Measurements from ENCODE around the gene AMBRA1.
"Not testable (repeated sequence)": the region's sequence is repeated elsewhere in the genome, so short reads cannot be mapped to it uniquely, and the experiment has no call there.

Gene AMBRA1

GRCh38 chr11:46601129-46601528 is 7.3 kb upstream of the AMBRA1 start:
- no peaks in the 10 kb centered on the region for H3K36me3 Mint-ChIP-seq
- peaks cover 2% of the 10 kb centered on the region for H3K4me1 Mint-ChIP-seq
- H3K4me3 Mint-ChIP-seq, result no peak overlapping the region
- H3K27ac Mint-ChIP-seq, result no peak overlapping the region
- DNase-seq, result no peak
- no peaks in the 10 kb centered on the region for H3K9me3 Mint-ChIP-seq
- CTCF ChIA-PET, result no interaction called here
- no peaks in the 10 kb centered on the region for H3K27me3 Mint-ChIP-seq

DNA sequence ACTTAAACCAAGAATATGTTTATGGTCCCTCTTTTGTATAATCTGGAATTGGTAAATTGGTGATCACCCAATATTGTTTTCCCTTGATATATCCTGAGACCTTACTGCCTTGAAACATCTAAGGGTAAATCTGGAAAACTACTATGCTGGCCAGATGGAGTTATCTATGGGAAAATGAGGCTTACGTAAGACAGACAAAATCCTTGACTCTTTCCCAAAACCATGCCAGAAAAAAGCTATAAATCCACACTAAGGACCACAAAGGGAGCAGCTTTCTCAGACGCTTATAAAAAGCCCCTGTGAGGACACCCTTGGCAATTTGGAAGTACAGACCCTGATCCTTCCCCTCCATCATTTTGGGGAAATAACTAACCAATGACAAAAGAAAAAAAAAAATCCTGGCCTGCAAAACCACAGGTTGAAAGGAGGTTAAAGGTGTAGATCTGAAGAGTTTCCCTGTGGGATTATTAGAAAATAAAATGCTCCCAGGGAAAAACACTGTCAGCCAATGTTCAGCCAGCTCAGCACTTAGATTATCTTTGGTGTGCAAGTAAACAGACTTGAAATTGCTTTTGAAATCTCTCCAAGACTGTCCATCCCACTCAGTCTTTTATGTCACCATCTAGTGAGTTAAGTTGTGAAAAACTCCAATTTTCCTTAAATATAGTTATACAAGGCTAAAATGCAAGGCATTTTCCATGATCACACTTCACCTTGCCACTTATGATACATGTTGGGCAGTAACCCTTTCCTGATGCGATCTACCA is 6.6 kb upstream of the AMBRA1 start:
- no peaks in the 10 kb centered on the region for H3K9me3 Mint-ChIP-seq
- DNase-seq, result no peak
- CTCF ChIA-PET, result interaction anchor here (1.3 to 1.6 kb wide), 2 partner anchors 34 to 110 kb away, joined by 3 read pairs; no protein-coding TSS in a partner anchor
- H3K27ac Mint-ChIP-seq, result no peak overlapping the region
- H3K4me3 Mint-ChIP-seq, result no peak overlapping the region
- peaks cover 2% of the 10 kb centered on the region for H3K4me1 Mint-ChIP-seq
- no peaks in the 10 kb centered on the region for H3K36me3 Mint-ChIP-seq
- H3K27me3 Mint-ChIP-seq, result no peaks in the 10 kb centered on the region

DNA sequence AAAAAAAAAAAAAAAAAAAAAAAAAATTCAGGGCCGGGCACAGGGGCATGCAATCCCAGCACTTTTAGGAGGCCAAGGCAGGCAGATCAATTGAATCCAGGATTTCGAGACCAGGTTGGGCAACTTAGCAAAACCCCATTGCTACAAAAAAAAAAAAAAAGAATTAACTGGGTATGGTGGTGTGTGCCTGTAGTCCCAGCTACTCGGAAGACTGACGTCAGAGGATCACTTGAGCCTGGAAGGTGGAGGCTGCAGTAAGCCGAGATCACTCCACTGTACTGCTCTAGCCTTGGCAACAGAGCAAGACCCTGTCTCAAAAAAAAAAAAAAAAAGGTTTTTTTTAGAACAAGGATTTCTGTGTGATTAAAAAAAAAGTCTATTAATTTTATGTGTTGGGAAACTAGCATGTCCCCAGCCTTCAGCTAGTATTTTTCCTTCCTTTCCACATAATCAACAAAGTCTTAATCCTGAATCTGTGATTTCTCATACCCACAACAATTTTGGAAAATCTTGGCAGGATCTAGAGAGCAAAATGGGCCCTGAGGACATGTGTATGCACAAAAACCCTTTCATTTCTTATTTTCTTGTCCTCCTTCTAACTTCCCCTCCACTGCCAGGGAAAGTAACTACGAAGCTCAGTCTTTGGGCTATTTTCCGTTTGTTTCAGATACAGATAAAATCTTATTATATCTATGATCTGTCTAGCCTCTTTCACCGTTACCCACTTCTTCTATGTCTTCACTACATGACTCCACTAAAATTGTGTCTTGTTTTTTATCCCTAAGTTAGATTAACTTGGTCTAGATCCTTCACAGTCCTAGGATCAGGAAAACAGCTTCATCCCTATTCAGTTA is 5.7 kb upstream of the AMBRA1 start:
- Mint-ChIP-seq H3K4me3 (no peak overlapping the region), H3K4me1 (peaks cover 2% of the 10 kb centered on the region), H3K27ac (no peak overlapping the region), H3K36me3 (no peaks in the 10 kb centered on the region), H3K9me3 (no peaks in the 10 kb centered on the region), H3K27me3 (no peaks in the 10 kb centered on the region)
- CTCF ChIA-PET, result interaction anchor here (1.3 to 1.6 kb wide), 2 partner anchors 33 to 109 kb away, joined by 3 read pairs; no protein-coding TSS in a partner anchor
- no peak for DNase-seq

- Mint-ChIP-seq H3K27ac (no peak overlapping the region), H3K4me1 (peaks cover 19% of the 10 kb centered on the region), H3K36me3 (peaks cover 4% of the 10 kb centered on the region), H3K27me3 (no peaks in the 10 kb centered on the region), H3K9me3 (no peaks in the 10 kb centered on the region), H3K4me3 (no peak overlapping the region)
- no peak for DNase-seq
- CTCF ChIA-PET, result no interaction called here
Observed at GRCh38 chr11:46597609-46598219, 3.9 kb upstream of the AMBRA1 start.

DNA sequence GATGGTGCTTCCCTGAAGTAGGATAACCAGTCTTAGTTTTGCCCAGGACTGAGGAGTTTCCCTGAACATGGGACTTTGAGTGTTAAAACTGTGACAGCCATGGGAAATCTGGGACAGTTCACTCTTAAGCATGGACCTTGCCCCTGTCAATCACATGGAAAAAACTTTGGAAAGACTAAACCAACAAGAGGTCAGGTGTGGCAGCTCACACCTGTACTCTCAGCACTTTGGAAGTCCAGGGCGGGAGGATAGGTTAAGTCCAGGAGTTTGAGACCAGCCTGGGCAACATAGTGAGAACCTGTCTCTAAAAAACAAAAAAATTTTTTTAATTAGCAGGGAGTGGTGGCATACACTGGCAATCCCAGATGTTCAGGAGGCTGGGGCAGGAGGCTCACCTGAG is 3.3 kb upstream of the AMBRA1 start:
- no peak for DNase-seq
- no peaks in the 10 kb centered on the region for H3K27me3 Mint-ChIP-seq
- CTCF ChIA-PET, result no interaction called here
- no peak overlapping the region for H3K4me3 Mint-ChIP-seq
- H3K36me3 Mint-ChIP-seq, result peaks cover 4% of the 10 kb centered on the region
- H3K27ac Mint-ChIP-seq, result no peak overlapping the region
- peaks cover 25% of the 10 kb centered on the region for H3K4me1 Mint-ChIP-seq
- no peaks in the 10 kb centered on the region for H3K9me3 Mint-ChIP-seq

GRCh38 chr11:46594785-46595184 is 962 bp upstream of the AMBRA1 start:
- no peaks in the 10 kb centered on the region for H3K9me3 Mint-ChIP-seq
- H3K4me1 Mint-ChIP-seq, result peaks cover 40% of the 10 kb centered on the region
- no peak for DNase-seq
- CTCF ChIA-PET, result interaction anchor here (0.7 to 1.3 kb wide), 2 partner anchors 23 to 105 kb away, joined by 3 to 7 read pairs; partner anchors contain the start of gene ATG13
- no peaks in the 10 kb centered on the region for H3K27me3 Mint-ChIP-seq
- peaks cover 11% of the 10 kb centered on the region for H3K36me3 Mint-ChIP-seq
- H3K4me3 Mint-ChIP-seq, result peak overlapping the region; percentile 86
- H3K27ac Mint-ChIP-seq, result peak overlapping the region; percentile 87

DNA sequence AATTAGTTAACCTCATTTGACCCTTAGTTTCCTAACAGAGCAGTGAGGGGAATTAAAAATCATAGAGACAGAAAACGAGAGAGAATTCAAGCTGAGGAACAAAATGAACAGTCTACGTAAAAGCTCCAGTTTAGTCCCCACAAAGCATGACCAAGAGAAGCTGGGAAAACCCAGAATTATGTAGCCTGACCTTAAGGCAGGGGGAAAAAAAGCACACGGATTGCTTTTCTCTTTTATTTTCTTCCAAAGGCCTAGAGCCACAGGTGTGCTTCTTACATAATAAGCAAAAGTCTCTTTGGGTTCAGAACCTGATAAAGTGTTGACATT is 514 bp upstream of the AMBRA1 start:
- CTCF ChIA-PET, result interaction anchor here (1.3 kb wide), 1 partner anchor 24 kb away, joined by 7 read pairs; the partner anchor contains the start of gene ATG13
- DNase-seq, result no peak
- peak overlapping the region; percentile 86 for H3K4me3 Mint-ChIP-seq

DNA sequence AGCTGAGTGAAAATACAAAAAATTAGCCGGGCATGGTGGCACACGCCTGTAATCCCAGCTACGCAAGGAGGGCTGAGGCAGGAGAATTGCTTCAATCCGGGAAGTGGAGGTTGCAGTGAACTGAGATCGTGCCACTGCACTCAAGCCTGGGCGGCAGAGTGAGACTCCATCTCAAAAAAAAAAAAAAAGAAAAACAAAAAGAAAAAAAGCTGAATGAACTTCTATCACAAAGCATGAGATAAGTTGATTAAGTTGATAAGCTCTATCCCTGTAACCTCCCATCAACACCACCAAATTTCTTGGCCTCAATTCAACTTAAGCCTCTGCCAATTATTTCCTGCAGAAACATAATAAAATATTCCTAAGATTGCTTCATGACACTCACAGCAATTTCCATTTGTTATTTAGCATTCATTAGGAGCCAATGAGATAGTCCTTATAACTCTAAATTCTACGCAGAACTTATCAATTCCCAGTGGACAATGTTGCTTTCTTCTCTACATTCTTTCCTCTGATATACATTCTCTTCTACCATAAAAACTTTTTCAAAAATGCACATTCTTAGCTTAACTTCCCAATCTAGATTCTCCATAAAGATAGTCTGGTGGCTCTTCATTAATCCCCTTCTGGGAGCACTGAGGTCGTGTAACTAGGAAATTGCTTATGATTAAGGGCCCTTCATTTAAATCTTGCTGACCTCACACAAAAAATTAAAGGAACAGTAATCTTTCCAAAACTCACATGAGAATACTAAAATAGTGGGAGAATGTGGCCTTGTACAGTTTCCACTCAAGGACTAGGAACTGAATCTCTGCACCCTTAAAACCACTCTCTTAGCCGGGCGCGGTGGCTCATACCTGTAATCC is 2.9 kb downstream of the AMBRA1 start:
- H3K27me3 Mint-ChIP-seq, result no peaks in the 10 kb centered on the region
- CTCF ChIA-PET, result no interaction called here
- H3K4me3 Mint-ChIP-seq, result peak overlapping the region; percentile 24
- H3K4me1 Mint-ChIP-seq, result peaks cover 49% of the 10 kb centered on the region
- H3K36me3 Mint-ChIP-seq, result peaks cover 21% of the 10 kb centered on the region
- peak overlapping the region; percentile 24 for H3K27ac Mint-ChIP-seq
- DNase-seq, result no peak
- no peaks in the 10 kb centered on the region for H3K9me3 Mint-ChIP-seq

More for the DNA sequence above, 514 bp upstream of the AMBRA1 start:
- Mint-ChIP-seq H3K36me3 (peaks cover 11% of the 10 kb centered on the region), H3K4me1 (peaks cover 41% of the 10 kb centered on the region), H3K27me3 (no peaks in the 10 kb centered on the region), H3K27ac (peak overlapping the region; percentile 87), H3K9me3 (no peaks in the 10 kb centered on the region)

DNA sequence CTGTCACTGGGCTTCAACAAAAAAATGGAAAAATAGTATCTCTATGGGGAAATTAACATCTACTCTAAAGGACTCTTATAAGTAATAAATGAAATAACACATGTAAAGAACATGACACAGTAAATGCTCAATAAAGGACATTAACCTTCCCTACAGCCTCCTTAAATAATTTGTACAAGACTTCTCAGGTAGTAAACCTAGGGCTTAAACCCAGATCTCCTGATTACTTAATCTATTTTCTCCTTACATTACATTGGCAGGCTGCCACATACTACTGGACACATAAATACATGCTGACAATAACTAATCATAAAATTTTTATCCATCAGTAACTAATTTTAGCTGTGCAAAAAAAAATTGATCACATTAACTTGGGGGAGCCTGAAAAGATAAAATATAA is 4.9 kb downstream of the AMBRA1 start:
- H3K27ac Mint-ChIP-seq, result no peak overlapping the region

DNA sequence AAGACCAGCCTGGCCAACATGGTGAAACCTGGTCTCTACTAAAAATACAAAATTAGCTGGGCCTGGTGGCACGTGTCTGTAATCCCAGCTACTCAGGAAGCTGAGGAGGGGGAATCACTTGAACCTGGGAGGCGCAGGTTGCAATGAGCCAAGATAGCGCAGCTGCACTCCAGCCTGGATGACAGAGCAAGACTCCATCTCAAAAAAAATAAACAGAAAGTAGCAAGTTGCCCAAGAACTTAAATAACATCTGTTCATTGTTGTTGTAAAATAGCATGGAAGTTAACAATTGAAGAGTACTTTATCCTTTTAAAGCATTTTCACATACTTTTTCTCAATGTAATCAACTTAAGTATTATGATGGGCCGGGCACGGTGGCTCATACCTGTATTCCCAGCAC is 5.7 kb downstream of the AMBRA1 start:
- peaks cover 36% of the 10 kb centered on the region for H3K4me1 Mint-ChIP-seq
- CTCF ChIA-PET, result no interaction called here
- no peak overlapping the region for H3K27ac Mint-ChIP-seq
- H3K9me3 Mint-ChIP-seq, result no peaks in the 10 kb centered on the region
- no peak for DNase-seq
- H3K36me3 Mint-ChIP-seq, result peaks cover 20% of the 10 kb centered on the region
- H3K27me3 Mint-ChIP-seq, result no peaks in the 10 kb centered on the region
- H3K4me3 Mint-ChIP-seq, result no peak overlapping the region

More for the DNA sequence above, 4.9 kb downstream of the AMBRA1 start:
- Mint-ChIP-seq H3K4me3 (no peak overlapping the region), H3K36me3 (peaks cover 21% of the 10 kb centered on the region), H3K4me1 (peaks cover 42% of the 10 kb centered on the region), H3K9me3 (no peaks in the 10 kb centered on the region), H3K27me3 (no peaks in the 10 kb centered on the region)
- DNase-seq, result no peak
- CTCF ChIA-PET, result interaction anchor here (0.9 kb wide), 1 partner anchor 22 kb away, joined by 3 read pairs; no protein-coding TSS in a partner anchor

DNA sequence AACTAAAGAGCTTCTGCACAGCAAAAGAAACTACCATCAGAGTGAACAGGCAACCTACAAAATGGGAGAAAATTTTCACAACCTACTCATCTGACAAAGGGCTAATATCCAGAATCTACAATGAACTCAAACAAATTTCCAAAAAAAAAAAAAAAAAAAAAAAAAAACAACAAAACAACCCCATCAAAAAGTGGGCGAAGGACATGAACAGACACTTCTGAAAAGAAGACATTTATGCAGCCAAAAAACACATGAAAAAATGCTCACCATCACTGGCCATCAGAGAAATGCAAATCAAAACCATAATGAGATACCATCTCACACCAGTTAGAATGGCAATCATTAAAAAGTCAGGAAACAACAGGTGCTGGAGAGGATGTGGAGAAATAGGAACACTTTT is 10.3 kb downstream of the AMBRA1 start:
- H3K27ac Mint-ChIP-seq, H3K4me3 Mint-ChIP-seq, CTCF ChIA-PET, H3K27me3 Mint-ChIP-seq, DNase-seq, H3K9me3 Mint-ChIP-seq, H3K4me1 Mint-ChIP-seq: not testable (repeated sequence)
- H3K36me3 Mint-ChIP-seq, result peaks cover 23% of the 10 kb centered on the region

DNA sequence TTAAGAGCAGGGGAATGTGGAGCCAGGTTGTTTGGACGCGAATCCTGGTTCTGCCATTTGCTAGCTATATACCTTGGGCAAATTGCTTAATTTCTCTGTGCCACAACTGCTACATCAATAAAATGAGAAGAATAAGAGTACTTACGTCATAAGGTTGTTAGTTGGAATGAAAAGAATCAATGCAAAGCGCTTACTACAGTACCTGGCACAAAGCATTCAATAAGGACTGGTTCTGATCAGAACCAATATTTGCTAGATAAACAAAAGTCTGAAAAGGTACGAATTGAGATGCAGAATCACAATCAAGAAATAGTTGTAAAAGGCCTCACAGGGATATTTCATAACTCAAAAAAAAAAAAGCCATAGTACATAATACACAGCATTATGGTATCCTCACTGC is 11.2 kb downstream of the AMBRA1 start:
- H3K9me3 Mint-ChIP-seq, result peaks cover 2% of the 10 kb centered on the region
- peaks cover 3% of the 10 kb centered on the region for H3K4me1 Mint-ChIP-seq
- H3K36me3 Mint-ChIP-seq, result peaks cover 20% of the 10 kb centered on the region
- no peak overlapping the region for H3K27ac Mint-ChIP-seq
- no peaks in the 10 kb centered on the region for H3K27me3 Mint-ChIP-seq
- H3K4me3 Mint-ChIP-seq, result no peak overlapping the region
- CTCF ChIA-PET, result no interaction called here
- no peak for DNase-seq

DNA sequence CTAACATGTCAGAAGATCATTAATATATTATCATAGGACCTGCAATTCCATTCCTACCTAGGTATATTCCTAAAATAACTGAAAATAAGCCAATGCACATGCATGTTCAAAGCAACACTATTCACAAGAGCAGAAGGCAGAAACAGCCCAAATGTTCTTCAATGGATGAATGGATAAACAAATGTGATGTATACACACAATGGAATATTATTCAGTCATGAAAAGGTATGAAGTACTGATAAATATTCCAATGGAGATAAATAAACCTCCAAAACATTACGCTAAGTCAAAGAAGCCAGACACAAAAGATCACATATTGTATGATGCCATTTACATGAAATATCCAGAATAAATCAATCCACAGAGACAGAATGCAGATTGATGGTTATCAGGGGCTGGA is 16.8 kb downstream of the AMBRA1 start:
- no peaks in the 10 kb centered on the region for H3K9me3 Mint-ChIP-seq
- H3K4me1 Mint-ChIP-seq, result peaks cover 16% of the 10 kb centered on the region

DNA sequence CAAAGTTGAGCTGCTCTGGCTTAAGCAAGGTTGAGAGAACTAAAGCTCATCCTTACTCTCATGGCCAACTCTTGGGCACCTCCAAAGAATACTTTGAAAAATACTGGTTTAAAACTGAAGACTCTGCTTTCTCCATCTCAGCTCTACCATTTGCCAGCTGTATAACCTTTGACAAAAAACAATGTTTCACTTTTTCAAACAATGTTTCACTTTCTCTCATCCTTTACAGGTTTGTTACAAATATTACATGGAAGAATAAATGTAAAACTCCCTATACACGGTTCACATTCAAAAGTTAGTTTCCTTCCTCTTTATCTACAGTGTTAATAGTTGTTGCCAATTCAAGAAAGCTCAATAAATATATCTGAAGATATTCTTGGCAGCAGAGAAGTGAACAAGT is 19.2 kb downstream of the AMBRA1 start:
- Mint-ChIP-seq H3K36me3 (peaks cover 14% of the 10 kb centered on the region), H3K9me3 (no peaks in the 10 kb centered on the region), H3K27ac (peak overlapping the region; percentile 38), H3K4me1 (peaks cover 24% of the 10 kb centered on the region), H3K27me3 (no peaks in the 10 kb centered on the region), H3K4me3 (no peak overlapping the region)
- CTCF ChIA-PET, result no interaction called here
- no peak for DNase-seq

More for the DNA sequence above, 16.8 kb downstream of the AMBRA1 start:
- no peaks in the 10 kb centered on the region for H3K27me3 Mint-ChIP-seq
- CTCF ChIA-PET, result no interaction called here
- H3K4me3 Mint-ChIP-seq, result no peak overlapping the region
- H3K27ac Mint-ChIP-seq, result no peak overlapping the region
- DNase-seq, result no peak
- H3K36me3 Mint-ChIP-seq, result peaks cover 17% of the 10 kb centered on the region
